Activated CD4-positive, CD25-positive, alpha-beta regulatory T cell treated with anti-CD3 and anti-CD28 coated beads, Interleukin-2, amount 50 U/mL, for 72 hours (primary cell): Measurements from ENCODE around the gene MXD1.
"Not testable (repeated sequence)": the region's sequence is repeated elsewhere in the genome, so short reads cannot be mapped to it uniquely, and the experiment has no call there.

Experiments used
- DNase-seq: peaks from one replicate; pipeline ENCODE4 v3.0.0; 2021

Gene MXD1

GRCh38 chr2:69933839-69934613 is 19.1 kb downstream of the MXD1 start:
- no peak for DNase-seq

- DNase-seq = no peak
Measured at GRCh38 chr2:69934614-69934908, 19.7 kb downstream of the MXD1 start.

GRCh38 chr2:69935011-69935410 is 20.1 kb downstream of the MXD1 start:
- no peak for DNase-seq

DNA sequence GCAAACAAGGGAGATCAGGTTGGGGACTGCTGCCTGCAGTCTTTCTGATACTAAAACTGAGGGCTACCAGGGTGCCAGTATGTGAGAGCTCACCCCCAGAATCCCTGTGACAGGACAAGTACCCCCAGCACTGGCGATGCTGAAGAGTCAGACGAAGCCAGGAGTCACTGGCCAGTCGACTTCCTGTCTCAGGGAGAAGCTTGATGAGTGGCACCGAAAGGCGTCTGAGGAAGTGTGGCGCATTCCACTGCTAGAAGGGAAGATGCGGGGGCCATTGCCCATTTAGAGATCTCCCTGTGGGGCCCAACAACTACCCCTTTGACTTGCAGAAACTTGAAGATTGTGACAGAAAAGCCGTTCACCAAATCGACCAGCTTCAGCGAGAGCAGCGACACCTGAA is 22.0 kb downstream of the MXD1 start:
- DNase-seq = no peak

- no peak for DNase-seq
Measured at GRCh38 chr2:69937968-69938367, 23.1 kb downstream of the MXD1 start.

DNA sequence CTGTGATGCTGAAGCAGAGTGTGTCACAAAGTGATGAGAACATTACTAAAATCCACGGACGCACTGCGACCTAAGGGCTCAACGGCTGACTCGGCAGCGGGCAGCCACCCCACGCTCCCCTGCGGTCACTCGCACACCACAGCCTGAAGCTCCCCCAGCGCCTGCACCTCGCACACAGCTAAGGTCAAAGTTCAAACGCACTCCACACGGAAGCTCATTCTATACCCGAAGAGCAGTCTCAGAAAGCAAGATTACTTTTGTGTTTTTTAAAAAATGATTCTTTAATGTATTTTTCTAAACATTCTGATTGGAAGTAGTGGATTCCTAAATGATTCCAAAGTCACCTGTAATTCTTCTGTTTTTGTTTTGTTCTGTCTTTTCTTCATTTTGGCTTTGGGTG is 24.8 kb downstream of the MXD1 start:
- no peak for DNase-seq

DNA sequence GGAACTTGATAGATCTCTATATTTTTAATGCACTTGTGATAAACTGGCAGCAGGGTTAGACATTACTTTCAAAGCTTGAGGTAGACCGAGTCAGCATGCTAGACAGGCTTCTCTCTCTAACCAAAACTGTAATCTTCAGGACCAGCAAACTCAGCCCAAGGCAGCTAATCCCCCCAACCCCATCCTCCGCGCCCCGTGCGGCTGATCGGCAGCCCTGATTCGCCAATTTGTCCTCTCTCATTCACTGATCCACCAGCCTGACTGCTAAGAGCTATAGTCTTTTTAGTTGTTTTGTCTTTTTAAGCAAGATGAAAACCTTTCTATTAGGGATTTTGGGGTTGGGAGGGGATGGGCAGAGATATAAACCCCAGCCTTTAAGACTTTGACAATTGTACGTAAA is 25.8 kb downstream of the MXD1 start:
- no peak for DNase-seq

GRCh38 chr2:69943000-69943842 is 28.3 kb downstream of the MXD1 start:
- DNase-seq = no peak

DNA sequence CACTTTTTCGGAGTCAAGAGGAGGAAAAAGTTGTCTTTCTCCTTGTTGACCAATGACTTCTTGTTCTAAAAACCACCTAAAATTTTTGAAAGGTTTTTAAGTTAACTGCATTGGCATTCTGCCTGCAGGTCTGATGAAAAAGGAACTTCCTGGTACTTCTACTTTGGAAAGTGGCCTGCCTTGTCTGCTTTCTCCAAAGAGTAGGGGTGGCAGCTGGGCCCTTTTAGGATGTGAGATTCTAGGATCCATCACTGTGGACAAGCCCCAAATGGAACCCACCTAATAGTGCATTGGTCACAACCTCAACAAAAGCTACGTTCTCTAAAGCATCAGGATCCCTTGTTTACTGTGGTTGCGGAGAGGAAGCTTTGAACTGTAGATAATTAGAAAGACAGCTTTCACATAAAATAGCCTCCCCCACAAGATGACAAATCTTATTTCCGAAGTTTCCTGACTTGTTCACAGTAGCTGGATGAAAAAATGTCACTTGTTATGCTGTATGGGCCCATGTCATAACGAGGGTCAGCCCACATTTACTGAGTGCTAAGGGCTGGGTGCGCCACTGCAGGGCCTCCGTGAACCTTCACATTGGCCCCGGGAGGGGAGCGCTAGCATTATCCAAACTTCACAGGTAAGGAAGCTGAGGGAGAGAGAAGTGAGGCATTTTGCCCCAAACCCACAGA is 29.1 kb downstream of the MXD1 start:
- no peak for DNase-seq

DNA sequence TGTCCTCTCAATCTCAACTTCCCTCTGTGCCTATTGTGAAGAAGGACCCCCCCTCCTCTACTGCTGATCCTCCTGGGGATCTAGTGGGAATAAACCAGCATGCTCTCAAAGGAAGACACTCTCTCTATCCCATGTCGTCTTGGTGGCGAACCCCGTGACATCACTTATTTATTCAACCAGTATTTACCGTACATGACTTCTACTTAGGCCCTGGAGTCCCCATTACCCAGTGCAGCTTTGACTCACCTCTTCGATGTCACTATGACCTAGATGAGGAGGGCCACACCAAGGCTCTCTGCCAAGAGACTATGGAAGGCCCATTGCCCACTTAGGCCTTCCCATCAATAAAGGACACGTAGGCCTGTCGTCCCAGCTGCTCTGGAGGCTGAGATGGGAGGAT is 29.8 kb downstream of the MXD1 start:
- no peak for DNase-seq

DNA sequence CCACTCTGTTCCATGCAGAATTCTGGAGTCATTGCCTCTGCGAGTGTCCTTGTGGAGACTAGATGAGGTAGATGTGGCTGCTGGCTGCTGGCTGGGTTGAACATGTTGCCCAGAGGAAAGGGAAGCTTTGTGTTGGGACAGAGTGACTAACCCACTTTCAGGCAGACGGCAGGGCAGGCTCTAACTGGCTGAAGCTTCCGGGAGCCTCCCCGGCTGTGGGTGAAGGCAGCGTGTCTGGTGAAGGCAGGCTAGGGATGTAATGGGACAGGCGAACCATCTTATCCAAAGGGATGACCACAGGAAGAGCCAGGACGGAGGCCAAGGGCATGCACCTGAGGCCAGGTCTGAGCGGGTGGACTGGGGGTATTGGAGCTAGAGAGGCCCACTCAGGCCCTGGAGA is 30.5 kb downstream of the MXD1 start:
- DNase-seq = no peak

GRCh38 chr2:69945941-69946340 is 31.0 kb downstream of the MXD1 start:
- no peak for DNase-seq

GRCh38 chr2:69946351-69947324 is 31.7 kb downstream of the MXD1 start:
- DNase-seq = no peak

DNA sequence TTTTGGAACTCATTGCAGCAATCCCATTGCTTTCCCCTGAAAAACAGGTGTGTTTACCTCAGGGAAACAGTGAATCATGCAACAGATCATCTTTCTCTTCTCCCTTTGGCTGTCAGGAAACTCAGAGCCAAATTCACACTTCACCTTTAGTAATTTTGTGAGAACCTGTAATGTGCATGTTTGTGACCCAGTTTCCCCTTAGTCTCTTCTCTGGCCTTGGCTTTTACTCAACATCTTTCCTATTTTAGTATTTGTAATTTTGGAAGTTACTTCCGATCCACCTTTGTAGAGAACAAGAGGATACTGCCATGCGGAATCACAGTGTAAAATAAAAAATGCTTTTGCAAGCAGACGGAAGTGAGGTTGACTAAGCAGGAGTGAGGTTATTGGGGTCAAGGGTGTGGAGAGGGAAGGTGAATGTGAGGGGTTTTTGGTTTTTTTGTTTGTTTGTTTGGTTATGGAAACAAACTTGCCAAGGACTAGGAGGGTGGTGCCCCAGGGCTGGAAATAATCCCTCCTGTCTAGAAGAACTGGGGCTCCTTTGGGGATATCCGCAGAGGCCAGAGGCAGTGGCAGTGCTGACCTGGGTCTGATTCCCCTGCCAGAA is 32.5 kb downstream of the MXD1 start:
- DNase-seq = no peak

DNA sequence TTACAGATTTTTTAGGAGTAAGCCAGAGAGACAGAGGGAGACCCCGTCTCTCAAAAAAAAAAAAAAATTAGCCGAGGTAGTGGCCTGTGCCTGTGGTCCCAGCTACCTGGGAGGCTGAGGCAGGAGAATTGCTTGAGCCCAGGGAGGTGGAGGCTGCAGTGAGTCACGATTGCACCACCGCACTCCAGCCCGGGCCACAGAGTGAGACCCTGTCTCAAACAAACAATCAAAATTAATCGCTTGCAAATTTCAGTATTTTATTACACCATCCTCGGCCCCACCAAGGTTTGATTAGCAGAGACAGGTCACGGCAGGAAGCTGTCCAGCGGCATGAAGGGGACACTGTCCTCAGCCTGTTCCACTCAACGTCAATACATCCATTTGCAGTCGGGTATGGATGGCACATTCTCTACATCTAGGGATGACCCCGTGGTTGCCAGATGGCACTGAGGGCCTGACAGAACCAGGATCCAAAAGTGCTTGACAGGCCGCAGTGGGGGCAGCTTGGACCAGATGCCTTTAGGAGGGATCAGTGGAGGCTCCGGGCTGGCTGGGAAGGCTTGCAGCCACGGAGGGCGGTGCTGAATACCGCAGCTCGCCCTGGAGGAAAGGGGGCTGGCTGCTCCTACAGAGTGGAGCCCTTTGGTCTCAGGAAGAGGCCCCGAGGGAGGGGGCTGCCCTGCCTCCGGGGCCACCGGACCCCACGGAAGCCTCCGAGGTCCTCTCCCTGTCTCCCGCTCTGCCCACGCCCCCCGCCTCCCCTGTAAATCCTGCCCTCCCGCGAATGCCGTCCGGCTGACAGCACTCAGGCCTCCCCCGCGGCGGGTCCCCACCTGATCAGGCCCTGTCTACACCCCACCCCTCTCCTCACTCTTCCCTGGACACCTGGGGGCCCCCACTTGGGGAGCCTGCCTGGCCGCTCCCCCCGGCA is 33.4 kb downstream of the MXD1 start:
- no peak for DNase-seq

DNA sequence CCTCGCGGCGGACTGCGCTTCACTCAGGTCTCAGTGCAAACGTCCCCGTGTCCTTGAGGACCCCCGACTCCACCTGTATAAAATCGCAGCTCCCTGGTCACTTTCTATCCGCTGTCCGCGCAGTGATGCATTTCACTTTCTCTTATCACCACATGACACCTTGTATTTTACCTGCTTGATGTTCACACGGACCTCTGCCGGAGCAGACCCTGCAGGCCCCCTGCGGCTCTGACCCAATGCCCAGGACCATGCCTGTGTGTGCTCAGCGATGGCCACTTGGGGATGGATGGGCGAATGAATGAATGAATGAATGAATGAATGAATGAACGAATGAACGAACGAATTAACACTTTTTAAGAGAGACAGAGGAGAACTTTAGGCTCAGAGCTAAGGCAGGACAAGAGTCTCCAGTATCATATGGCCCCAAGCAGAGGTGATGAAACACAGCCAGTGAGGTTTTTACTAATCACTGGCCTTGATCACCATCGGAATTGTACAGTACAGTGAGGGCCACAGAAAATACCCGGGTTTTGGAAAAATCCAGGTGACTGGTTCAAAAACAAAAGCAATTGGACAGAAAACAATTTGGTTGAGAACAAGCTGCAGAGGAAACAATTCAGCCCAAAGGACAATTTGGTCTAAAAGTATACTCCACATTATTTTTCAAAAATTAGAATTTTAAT is 34.2 kb downstream of the MXD1 start:
- DNase-seq = no peak

GRCh38 chr2:69950241-69950640 is 35.3 kb downstream of the MXD1 start:
- no peak for DNase-seq

DNA sequence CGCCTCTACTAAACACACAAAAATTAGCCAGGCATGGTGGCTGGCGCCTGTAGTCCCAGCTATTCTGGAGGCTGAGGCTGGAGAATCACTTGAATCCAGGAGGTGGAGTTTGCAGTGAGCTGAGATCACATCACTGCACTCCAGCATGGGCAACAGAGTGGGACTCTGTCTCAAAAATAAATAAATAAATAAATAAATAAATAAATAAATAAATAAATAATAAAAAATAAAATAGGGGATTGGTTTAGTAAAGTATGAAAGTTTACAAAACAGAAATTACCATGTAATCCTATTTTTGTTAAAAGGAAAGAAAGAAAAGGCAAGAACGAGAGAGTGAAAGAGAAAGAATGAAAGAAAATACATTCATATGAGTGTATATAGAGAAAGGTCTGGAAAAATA is 35.8 kb downstream of the MXD1 start:
- DNase-seq = not testable (repeated sequence)

DNA sequence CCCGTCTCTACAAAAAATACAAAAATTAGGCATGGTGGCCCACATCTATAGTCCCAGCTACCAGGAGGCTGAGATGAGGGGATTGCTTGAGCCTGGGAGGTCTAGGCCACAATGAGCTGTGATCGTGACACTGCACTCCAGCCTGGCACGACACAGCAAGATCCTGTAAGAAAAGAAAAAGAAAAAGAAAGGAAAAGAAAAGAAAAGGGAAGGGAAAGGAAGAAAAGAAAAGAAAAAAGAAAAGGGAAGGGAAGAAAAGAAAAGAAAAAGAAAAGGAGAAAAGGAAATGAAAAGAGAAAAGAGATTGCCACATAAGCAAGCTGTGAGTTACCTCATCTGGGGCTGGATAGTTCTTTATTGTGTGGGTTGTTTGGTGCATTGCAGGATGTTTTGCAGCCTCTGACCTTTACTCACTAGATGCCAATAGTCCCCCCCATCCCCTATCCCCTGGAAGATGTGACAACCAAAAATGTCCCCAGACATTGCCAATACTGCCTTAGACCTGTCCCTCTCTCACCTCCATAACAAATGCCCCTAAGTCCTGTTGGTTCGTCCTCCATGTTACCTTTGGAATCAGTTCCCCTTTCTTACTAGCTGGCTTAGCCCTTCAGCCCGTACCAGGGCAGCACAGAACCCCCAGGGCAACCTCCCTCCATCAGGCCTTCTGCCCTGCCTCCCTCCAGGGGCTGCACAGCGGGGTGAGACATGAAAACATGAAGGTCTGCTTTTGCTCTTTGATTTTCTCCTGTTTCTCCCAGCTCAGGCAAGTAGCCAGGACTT is 37.6 kb downstream of the MXD1 start:
- DNase-seq = no peak

- DNase-seq = no peak
Measured at GRCh38 chr2:69954084-69954483, 39.2 kb downstream of the MXD1 start.
